DOHH2 (cell line): ENCODE data around the gene POLRMT.

Experiments
- CTCF ChIP-seq: fragments of 200-600 bp; sonication (generic); IDR thresholded peaks from one replicate; pipeline ENCODE4 v1.5.1; 2014; ENCODE audit warnings: antibody characterized with exemption, mild to moderate bottlenecking, low read depth, low read length; ENCODE audit not compliant: poor library complexity, severe bottlenecking
- EZH2phosphoT487 ChIP-seq: fragments of 200-600 bp; sonication (generic); IDR thresholded peaks from 2 replicates; pipeline ENCODE4 v1.6.1; 2017; ENCODE audit warnings: borderline replicate concordance, mild to moderate bottlenecking, antibody characterized with exemption, low read length, moderate library complexity, mixed read lengths

DNA sequence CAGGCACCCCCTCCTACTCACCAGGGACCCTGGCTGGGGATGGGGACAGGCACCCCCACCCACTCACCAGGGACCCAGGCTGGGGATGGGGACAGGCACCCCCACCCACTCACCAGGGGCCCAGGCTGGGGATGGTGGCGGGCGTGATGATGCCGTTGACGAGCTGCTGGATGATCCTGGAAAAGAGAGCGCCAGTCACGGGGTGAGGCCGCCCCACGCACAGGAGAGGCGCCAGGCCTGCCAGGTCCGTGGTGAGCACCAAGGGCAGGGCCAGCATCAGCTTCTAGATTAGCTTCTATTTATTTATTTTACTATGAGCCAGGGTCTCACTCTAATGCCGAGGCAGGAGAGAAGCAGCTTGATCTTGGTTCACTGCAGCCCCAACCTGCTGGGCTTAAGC lies 16.8 kb upstream of the POLRMT start:
- TF ChIP-seq CTCF: no peak
- TF ChIP-seq EZH2phosphoT487: no peak
